Liver (tissue), 9 donors: ENCODE results near the gene OR2H1. TPM values are rescaled to one million over a fixed set of nuclear protein-coding genes. Genes with fewer than 3 reads are reported as not detected.

Source experiments
- DNase-seq: peaks from one replicate; pipeline ENCODE4 v3.0.0-alpha.2; 2017; ENCODE audit warnings: low spot score
- H3K27ac ChIP-seq, 2 donors: one replicate each; pipeline ENCODE4 v1.7.0; 2013; ENCODE audit warnings: inconsistent platforms in 2 of 2, low read length in 2 of 2, control low read depth in 1 of 2, low read depth in 1 of 2, mild to moderate bottlenecking in 1 of 2
- H3K27me3 ChIP-seq, 4 donors: one replicate each; pipeline versions ENCODE4 v1.6.1 to v1.7.0; 2013; ENCODE audit warnings: low read length in 3 of 4, inconsistent platforms in 1 of 4, mild to moderate bottlenecking in 1 of 4, moderate library complexity in 1 of 4; ENCODE audit not compliant: control insufficient read depth in 4 of 4, insufficient read depth in 4 of 4
- H3K36me3 ChIP-seq, 4 donors: one replicate each; pipeline versions ENCODE4 v1.6.1 to v1.7.0; 2013; ENCODE audit warnings: low read length in 3 of 4, mild to moderate bottlenecking in 3 of 4, low read depth in 1 of 4, moderate library complexity in 1 of 4; ENCODE audit not compliant: control insufficient read depth in 4 of 4, insufficient read depth in 3 of 4
- H3K4me1 ChIP-seq, 4 donors: one replicate each; pipeline versions ENCODE4 v1.6.1 to v1.7.0; 2013; ENCODE audit warnings: low read length in 3 of 4, mild to moderate bottlenecking in 3 of 4, moderate library complexity in 1 of 4; ENCODE audit not compliant: control insufficient read depth in 4 of 4, insufficient read depth in 4 of 4
- H3K4me3 ChIP-seq, 3 donors: one replicate each; pipeline versions ENCODE4 v1.6.1 to v1.7.0; 2013; ENCODE audit warnings: low read length in 3 of 3, control low read depth in 1 of 3, low read depth in 1 of 3, mild to moderate bottlenecking in 1 of 3
- H3K9ac ChIP-seq, 2 donors: one replicate each; pipeline ENCODE4 v1.7.0; 2013; ENCODE audit warnings: low read length in 2 of 2, mild to moderate bottlenecking in 2 of 2, moderate library complexity in 2 of 2, control low read depth in 1 of 2, low read depth in 1 of 2
- H3K9me3 ChIP-seq, 4 donors: one replicate each; pipeline versions ENCODE4 v1.6.1 to v1.7.0; 2013; ENCODE audit warnings: low read length in 3 of 4; ENCODE audit not compliant: control insufficient read depth in 4 of 4
- ATF3 ChIP-seq: IDR thresholded peaks from 2 replicates; pipeline ENCODE4 v1.6.1; 2016; ENCODE audit warnings: antibody characterized with exemption
- CTCF ChIP-seq: fragments of 150-350 bp; IDR thresholded peaks from 2 replicates; pipeline ENCODE4 v1.5.1; 2017; ENCODE audit warnings: improper control_type of control experiment, low read depth, low read length; ENCODE audit not compliant: missing input control
- EGR1 ChIP-seq, 2 donors: IDR thresholded peaks; 2 replicates each; pipeline ENCODE4 v1.6.1; 2016 to 2018; ENCODE audit warnings: antibody characterized with exemption in 2 of 2, low read depth in 2 of 2
- FOXA1 ChIP-seq: IDR thresholded peaks from 2 replicates; pipeline ENCODE4 v1.6.1; 2016; ENCODE audit warnings: antibody characterized with exemption
- FOXA2 ChIP-seq: IDR thresholded peaks from 2 replicates; pipeline ENCODE4 v1.6.1; 2016; ENCODE audit warnings: antibody characterized with exemption
- GABPA ChIP-seq, 2 donors: IDR thresholded peaks in 1 of 2; conservative IDR thresholded peaks in 1 of 2; 2 replicates each; pipeline ENCODE4 v1.6.1; 2016; ENCODE audit warnings: antibody characterized with exemption in 2 of 2, mild to moderate bottlenecking in 1 of 2, moderate library complexity in 1 of 2
- HNF4A ChIP-seq, 2 donors: conservative IDR thresholded peaks; 2 replicates each; pipeline ENCODE4 v1.6.1; 2016; ENCODE audit warnings: antibody characterized with exemption in 2 of 2, mild to moderate bottlenecking in 2 of 2
- HNF4G ChIP-seq: IDR thresholded peaks from 2 replicates; pipeline ENCODE4 v1.6.1; 2016; ENCODE audit warnings: antibody characterized with exemption
- JUND ChIP-seq, 2 donors: IDR thresholded peaks; 2 replicates each; pipeline ENCODE4 v1.6.1; 2016; ENCODE audit warnings: antibody characterized with exemption in 2 of 2
- MAX ChIP-seq: IDR thresholded peaks from 2 replicates; pipeline ENCODE4 v1.6.1; 2016; ENCODE audit warnings: antibody characterized with exemption
- NR2F2 ChIP-seq: IDR thresholded peaks from 2 replicates; pipeline ENCODE4 v1.6.1; 2016; ENCODE audit warnings: antibody characterized with exemption
- RAD21 ChIP-seq, 2 donors: IDR thresholded peaks; 2 replicates each; pipeline ENCODE4 v1.6.1; 2016; ENCODE audit warnings: antibody characterized with exemption in 2 of 2, mild to moderate bottlenecking in 2 of 2
- REST ChIP-seq: IDR thresholded peaks from 2 replicates; pipeline ENCODE4 v1.6.1; 2016; ENCODE audit warnings: antibody characterized with exemption, mild to moderate bottlenecking
- RXRA ChIP-seq, 2 donors: IDR thresholded peaks; 2 replicates each; pipeline ENCODE4 v1.6.1; 2017 to 2018; ENCODE audit warnings: antibody characterized with exemption in 2 of 2, mild to moderate bottlenecking in 1 of 2
- SP1 ChIP-seq: IDR thresholded peaks from 2 replicates; pipeline ENCODE4 v1.6.1; 2018; ENCODE audit warnings: antibody characterized with exemption, mild to moderate bottlenecking
- TAF1 ChIP-seq: conservative IDR thresholded peaks from 2 replicates; pipeline ENCODE4 v1.6.1; 2016; ENCODE audit warnings: antibody characterized with exemption, mild to moderate bottlenecking
- YY1 ChIP-seq: IDR thresholded peaks from 2 replicates; pipeline ENCODE4 v1.6.1; 2016; ENCODE audit warnings: antibody characterized with exemption, mild to moderate bottlenecking
- ZBTB33 ChIP-seq: IDR thresholded peaks from 2 replicates; pipeline ENCODE4 v1.6.1; 2016; ENCODE audit warnings: antibody characterized with exemption
- WGBS: extraction: QIAGEN DNeasy Blood & Tissue Kit; methylation state at CpG from one replicate; pipeline ENCODE4 v1.1.7; 2013; 5-methylcytosine and 5-hydroxymethylcytosine counted together
- polyA plus RNA-seq, 2 donors: library from polyadenylated mRNA; stranded (reverse) in 1 of 2; unstranded in 1 of 2; fragments of 200-250 nt in 1 of 2; fragments of >200 nt in 1 of 2; fragmentation: Nextera tagmentation in 1 of 2; extraction: Ambion mirVana in 1 of 2; gene quantifications; one replicate each; pipeline versions ENCODE4 v1.2.1 to v1.2.3, GENCODE V29; 2013 to 2015
- total RNA-seq, 2 donors: library from RNA; depleted of rRNA; stranded (reverse); fragments of >200 nt; gene quantifications; one replicate each; pipeline ENCODE4 v1.2.3, GENCODE V29; 2014
- donor health status: healthy.
- donor health status: healthy.
- donor health status: healthy.
- donor health status: healthy.
- donor health status: healthy.

Gene OR2H1
- total and polyA plus RNA-seq, 4 donors, result not detected

GRCh38 chr6:29506446-29507067 lies 49.6 kb downstream of the OR2H1 start:
- TF ChIP-seq EGR1 (IDR thresholded peaks at IDR 0.05; ENCODE audit: low read depth in 2 of 2) (no peak), TAF1 (no peak), FOXA1 (no peak), HNF4G (no peak), JUND (IDR thresholded peaks at IDR 0.05) (no peak), YY1 (no peak), SP1 (no peak), HNF4A (conservative IDR thresholded peaks at IDR 0.05) (no peak), GABPA (IDR thresholded peaks at IDR 0.05 in 1 of 2, conservative IDR thresholded peaks at IDR 0.05 in 1 of 2) (no peak), CTCF (no peak), ATF3 (no peak), REST (no peak), ZBTB33 (no peak), MAX (no peak), NR2F2 (no peak), FOXA2 (no peak), RAD21 (IDR thresholded peaks at IDR 0.05) (no peak), RXRA (IDR thresholded peaks at IDR 0.05) (no peak)
- no peak for DNase-seq
- no peak overlapping the region for H3K4me3 ChIP-seq
- no peaks in the 10 kb centered on the region for H3K36me3 ChIP-seq
- no peak overlapping the region for H3K9ac ChIP-seq
- H3K27ac ChIP-seq, result no peak overlapping the region
- 76% methylated on average over 11 of the region's 11 CpGs for WGBS
- no peaks in the 10 kb centered on the region for H3K27me3 ChIP-seq
- no peaks in the 10 kb centered on the region for H3K9me3 ChIP-seq
- no peaks in the 10 kb centered on the region for H3K4me1 ChIP-seq
